ENCODE measurements around the gene MRPS34.

DNA sequence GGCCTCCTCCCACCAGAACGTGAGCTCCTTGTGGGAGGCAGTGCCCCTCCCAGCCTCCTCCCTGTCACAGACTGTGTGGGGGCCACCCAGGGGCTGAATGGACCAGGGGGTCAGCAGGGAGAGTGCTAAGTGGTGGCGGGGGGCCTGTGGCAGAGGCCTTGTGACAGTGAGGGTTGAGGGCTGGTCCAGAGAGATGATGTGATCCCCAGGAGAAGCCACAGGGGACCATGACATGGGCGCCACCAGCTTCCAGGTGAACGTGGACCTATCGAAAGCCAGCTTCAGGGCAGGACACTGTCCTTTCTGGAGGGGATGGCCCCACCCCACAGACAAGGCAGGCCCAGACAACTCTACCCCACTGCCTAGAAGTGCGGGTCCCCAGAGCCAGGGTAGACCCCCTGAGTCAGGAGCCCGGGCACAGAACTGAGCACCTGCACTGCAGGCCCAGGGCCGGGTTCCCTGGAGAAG is 6.3 kb upstream of the MRPS34 start:
- TF ChIP-seq, protein P1, sequence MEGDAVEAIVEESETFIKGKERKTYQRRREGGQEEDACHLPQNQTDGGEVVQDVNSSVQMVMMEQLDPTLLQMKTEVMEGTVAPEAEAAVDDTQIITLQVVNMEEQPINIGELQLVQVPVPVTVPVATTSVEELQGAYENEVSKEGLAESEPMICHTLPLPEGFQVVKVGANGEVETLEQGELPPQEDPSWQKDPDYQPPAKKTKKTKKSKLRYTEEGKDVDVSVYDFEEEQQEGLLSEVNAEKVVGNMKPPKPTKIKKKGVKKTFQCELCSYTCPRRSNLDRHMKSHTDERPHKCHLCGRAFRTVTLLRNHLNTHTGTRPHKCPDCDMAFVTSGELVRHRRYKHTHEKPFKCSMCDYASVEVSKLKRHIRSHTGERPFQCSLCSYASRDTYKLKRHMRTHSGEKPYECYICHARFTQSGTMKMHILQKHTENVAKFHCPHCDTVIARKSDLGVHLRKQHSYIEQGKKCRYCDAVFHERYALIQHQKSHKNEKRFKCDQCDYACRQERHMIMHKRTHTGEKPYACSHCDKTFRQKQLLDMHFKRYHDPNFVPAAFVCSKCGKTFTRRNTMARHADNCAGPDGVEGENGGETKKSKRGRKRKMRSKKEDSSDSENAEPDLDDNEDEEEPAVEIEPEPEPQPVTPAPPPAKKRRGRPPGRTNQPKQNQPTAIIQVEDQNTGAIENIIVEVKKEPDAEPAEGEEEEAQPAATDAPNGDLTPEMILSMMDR (IDR thresholded peaks at IDR 0.05): no peak
- TF ChIP-seq POLR2A (IDR thresholded peaks at IDR 0.05): no peak
